Activated CD8-positive, alpha-beta memory T cell treated with anti-CD3 and anti-CD28 coated beads for 48 hours (primary cell): ENCODE data around the gene TMEM200C.
"Not testable (repeated sequence)": the region's sequence is repeated elsewhere in the genome, so short reads cannot be mapped to it uniquely, and the experiment has no call there.

Experiments used
- DNase-seq, 3 experiments: peaks; one replicate each; pipeline ENCODE4 v3.0.0-alpha.2; 2020; ENCODE audit warnings: low read depth in 2 of 3, low spot score in 2 of 3

The TMEM200C gene

GRCh38 chr18:5892823-5893431, 2.4 kb downstream of the TMEM200C start:
- DNase-seq, result no peak

GRCh38 chr18:5891854-5892215, 3.5 kb downstream of the TMEM200C start:
- DNase-seq, result no peak

- DNase-seq, result no peak
Measured at GRCh38 chr18:5891184-5891853, 4.0 kb downstream of the TMEM200C start.

GRCh38 chr18:5890331-5891183, 4.8 kb downstream of the TMEM200C start:
- peak in 1 of 3 experiments; percentile 10 for DNase-seq

GRCh38 chr18:5885361-5885760, 10.0 kb downstream of the TMEM200C start:
- DNase-seq, result no peak

- no peak for DNase-seq
Measured at GRCh38 chr18:5884375-5884774, 10.9 kb downstream of the TMEM200C start.

GRCh38 chr18:5879479-5879882, 15.8 kb downstream of the TMEM200C start:
- DNase-seq, result no peak

GRCh38 chr18:5876891-5877290, 18.4 kb downstream of the TMEM200C start:
- no peak for DNase-seq

GRCh38 chr18:5874336-5874735, 21.0 kb downstream of the TMEM200C start:
- DNase-seq, result no peak

- no peak for DNase-seq
Measured at GRCh38 chr18:5872886-5873285, 22.4 kb downstream of the TMEM200C start.

GRCh38 chr18:5871426-5871825, 23.9 kb downstream of the TMEM200C start:
- no peak for DNase-seq

- no peak for DNase-seq
Measured at GRCh38 chr18:5868218-5868854, 27.0 kb downstream of the TMEM200C start.

- DNase-seq, result no peak
Measured at GRCh38 chr18:5865521-5865920, 29.8 kb downstream of the TMEM200C start.

GRCh38 chr18:5862127-5862526, 33.2 kb downstream of the TMEM200C start:
- DNase-seq, result not testable (repeated sequence)

GRCh38 chr18:5857180-5857579, 38.1 kb downstream of the TMEM200C start:
- no peak for DNase-seq

GRCh38 chr18:5853253-5853652, 42.1 kb downstream of the TMEM200C start:
- DNase-seq, result no peak

- DNase-seq, result no peak
Measured at GRCh38 chr18:5851998-5852397, 43.3 kb downstream of the TMEM200C start.

- no peak for DNase-seq
Measured at GRCh38 chr18:5842653-5843052, 52.7 kb downstream of the TMEM200C start.

GRCh38 chr18:5841518-5841917, 53.8 kb downstream of the TMEM200C start:
- no peak for DNase-seq

GRCh38 chr18:5840547-5840946, 54.8 kb downstream of the TMEM200C start:
- DNase-seq, result no peak

- DNase-seq, result no peak
Measured at GRCh38 chr18:5840025-5840424, 55.3 kb downstream of the TMEM200C start.

GRCh38 chr18:5839102-5839501, 56.2 kb downstream of the TMEM200C start:
- no peak for DNase-seq
